Lower leg skin (tissue), 3 donors: ENCODE data around the gene ANXA6.

Experiments used
- CTCF ChIP-seq, 3 donors: fragments of 450-650 bp; IDR thresholded peaks; one replicate each; pipeline ENCODE4 v1.5.1; 2016; ENCODE audit warnings: antibody characterized with exemption in 3 of 3, mild to moderate bottlenecking in 3 of 3, moderate library complexity in 2 of 3
- POLR2A ChIP-seq, 2 donors: fragments of 450-650 bp; IDR thresholded peaks; one replicate each; pipeline ENCODE4 v1.6.1; 2016 to 2017; ENCODE audit warnings: antibody characterized with exemption in 2 of 2, mild to moderate bottlenecking in 1 of 2, moderate library complexity in 1 of 2

GRCh38 chr5:151067632-151068432 is 89.7 kb downstream of the ANXA6 start:
- TF ChIP-seq CTCF (IDR thresholded peaks at IDR 0.05) (no peak), POLR2A (IDR thresholded peaks at IDR 0.05) (no peak)
